OCI-LY7 (cell line): Measurements from ENCODE around the gene ARFGAP1.

Source experiments
- CTCF ChIP-seq: fragments of 200-600 bp; sonication (generic); conservative IDR thresholded peaks from 2 replicates; pipeline ENCODE4 v1.5.1; 2014; ENCODE audit warnings: mild to moderate bottlenecking, antibody characterized with exemption, low read length, moderate library complexity, mixed read lengths
- EZH2phosphoT487 ChIP-seq: fragments of 200-600 bp; sonication (generic); IDR thresholded peaks from 2 replicates; pipeline ENCODE4 v1.6.1; 2018; ENCODE audit warnings: low read depth, borderline replicate concordance, mild to moderate bottlenecking, mixed run types, antibody characterized with exemption, low read length, moderate library complexity, mixed read lengths

- TF ChIP-seq CTCF = no peak
- TF ChIP-seq EZH2phosphoT487 = no peak
Observed at GRCh38 chr20:63272105-63273058, at the start of gene ARFGAP1.
